ENCODE data around the gene PDIA5.

The PDIA5 gene

DNA sequence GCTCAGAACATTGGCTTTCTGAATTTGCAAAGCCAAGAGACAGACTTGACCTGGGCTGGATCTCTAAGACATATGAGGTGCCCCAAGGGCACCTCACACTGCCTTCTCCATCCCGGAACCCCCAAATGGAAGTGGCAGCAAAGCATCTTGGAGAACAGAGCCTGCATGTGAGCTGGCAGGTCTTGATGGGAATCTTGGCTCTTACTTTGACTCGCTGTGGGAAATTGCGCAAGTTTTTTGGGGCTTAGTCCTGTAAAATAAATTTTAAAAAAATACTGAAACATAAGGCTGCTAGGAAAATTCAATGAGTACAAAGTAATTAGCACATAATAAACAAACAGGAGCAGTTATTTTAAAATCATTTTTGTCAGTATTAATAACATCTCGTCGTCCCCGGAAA, 121.2 kb downstream of the PDIA5 start:
- no peak for DNase-seq

DNA sequence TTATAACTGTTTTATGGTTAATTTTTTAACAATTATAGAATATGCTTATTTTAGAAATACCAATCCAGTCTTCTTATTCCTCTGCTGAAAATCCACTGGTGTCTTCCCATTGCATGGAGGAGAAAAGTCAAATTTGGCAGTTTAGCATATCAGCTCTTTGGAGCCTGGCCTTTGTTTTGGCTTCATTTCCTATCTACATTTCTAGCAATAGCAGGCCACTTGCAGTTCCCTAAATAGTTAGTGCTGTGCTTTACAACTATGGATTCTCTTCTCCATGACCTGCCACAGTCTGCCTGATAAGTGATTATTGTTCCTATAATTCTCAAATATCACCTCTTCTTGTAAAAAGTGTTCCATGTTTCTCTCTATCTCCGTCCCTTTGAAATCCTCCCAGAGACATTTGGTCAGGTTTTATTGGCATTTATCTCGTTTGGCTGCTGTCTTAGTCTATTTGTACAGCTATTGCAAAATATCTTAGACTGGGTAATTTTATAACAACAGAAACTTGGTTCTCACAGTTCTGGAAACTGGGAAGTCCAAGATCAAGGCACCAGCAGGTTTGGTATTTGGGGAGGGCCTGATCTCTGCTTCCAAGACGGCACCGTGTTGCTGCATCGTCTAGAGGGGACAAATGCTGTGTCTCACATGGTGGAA, 126.8 kb downstream of the PDIA5 start:
- no peak for DNase-seq

- DNase-seq: no peak
Measured at GRCh38 chr3:123194552-123194951, 127.7 kb downstream of the PDIA5 start.

DNA sequence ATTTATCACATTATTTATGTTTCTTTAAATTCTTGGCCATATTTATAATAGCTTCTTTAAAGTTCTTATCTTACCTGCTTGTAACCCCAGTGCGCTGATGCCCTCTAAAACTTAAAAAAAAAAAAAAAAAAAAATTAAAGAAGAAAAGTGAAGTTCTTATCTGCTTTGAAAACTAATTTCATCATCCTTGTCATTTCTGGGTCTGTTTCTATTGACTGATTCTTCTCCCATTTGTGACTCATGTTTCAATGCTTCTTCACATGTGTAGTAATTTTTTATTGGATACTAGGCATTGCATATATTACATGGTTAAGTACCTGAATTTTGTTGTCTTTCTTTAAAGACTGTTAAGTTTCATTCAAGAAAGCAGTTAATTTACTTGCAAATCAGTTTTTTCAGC, 131.5 kb downstream of the PDIA5 start:
- no peak for DNase-seq

DNA sequence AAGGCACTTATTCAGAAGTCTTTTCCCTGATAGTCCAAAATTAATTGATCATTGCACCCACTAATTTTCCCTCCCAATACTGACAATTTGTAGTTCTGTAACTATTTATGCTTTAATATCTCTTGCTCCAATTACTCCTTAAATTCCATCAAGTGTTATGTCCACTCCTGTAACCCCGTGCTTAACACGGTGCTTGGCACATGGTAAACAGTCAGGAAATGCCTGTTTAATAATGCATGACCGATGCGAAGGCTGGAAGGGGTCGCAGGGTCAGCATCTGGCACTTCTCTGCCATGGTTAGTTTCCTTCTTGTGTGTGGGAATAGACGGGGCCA, 134.4 kb downstream of the PDIA5 start:
- DNase-seq: no peak

- DNase-seq: peak; percentile 95
Measured at GRCh38 chr3:123201557-123202427, 135.0 kb downstream of the PDIA5 start, which contains the start of gene SEC22A. Gene SEC22A (plus strand): TSS chr3:123201943. CDS start chr3:123209218, 7,275 bp downstream.

DNA sequence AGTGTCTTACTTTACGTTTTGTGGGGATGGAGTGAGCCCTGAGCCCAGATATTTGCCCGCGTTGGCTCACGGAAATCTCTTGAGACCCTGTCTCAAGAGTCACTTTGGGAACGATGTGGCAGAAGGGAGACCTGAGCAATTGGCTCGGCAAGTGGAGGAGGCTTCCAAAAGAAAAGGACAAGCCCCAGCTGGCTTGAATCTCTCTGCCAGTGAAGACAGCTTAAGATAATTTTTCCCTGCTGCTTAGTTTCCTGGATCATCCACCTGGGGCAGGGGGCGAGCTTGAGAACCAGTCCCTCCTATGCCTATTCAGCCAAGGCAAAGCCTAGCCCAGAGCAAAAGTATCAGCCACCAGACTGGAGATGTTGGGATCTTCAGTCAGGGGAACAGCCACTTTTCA, 135.6 kb downstream of the PDIA5 start:
- peak; percentile 5 for DNase-seq
